ENCODE measurements around the gene TOMM7. TPM values are rescaled to one million over a fixed set of nuclear protein-coding genes. Genes with fewer than 3 reads are reported as not detected.

The TOMM7 gene
- total and polyA plus RNA-seq, 9 of the 15 experiments (the other 6 are each of a cell fraction or from before 2014, with no cell fraction given) = 283 to 1,717 (median 638) TPM

- peak; percentile 71; the same call in 1 of the 2 replicates for TF ChIP-seq ZNF766 (CRISPR knock-in tag; conservative IDR thresholded peaks at IDR 0.05)
- TF ChIP-seq NCOA2 (IDR thresholded peaks at IDR 0.05; ENCODE audit: partially characterized antibody in 2 of 2) = no peak
- no peak for TF ChIP-seq AFF4 (CRISPR knock-in tag; IDR thresholded peaks at IDR 0.05)
- no peak for TF ChIP-seq HDAC2 (IDR thresholded peaks at IDR 0.05)
- TF ChIP-seq KDM4B (IDR thresholded peaks at IDR 0.05; ENCODE audit: borderline replicate concordance in 2 of 2, low read depth in 1 of 2) = no peak
- no peak for TF ChIP-seq HLTF (IDR thresholded peaks at IDR 0.05)
- TF ChIP-seq PCBP1 (IDR thresholded peaks at IDR 0.05; ENCODE audit: low read depth, low read length, poor library complexity, severe bottlenecking) = no peak
- TF ChIP-seq SMAD3 (CRISPR knock-in tag; conservative IDR thresholded peaks at IDR 0.05) = no peak
- TF ChIP-seq ZMIZ1 (IDR thresholded peaks at IDR 0.05; ENCODE audit: low read depth in 2 of 2, low read length in 2 of 2) = 0 out of 4 replicates have a peak, but pooled peaks of 1 of the 2 experiments have one; percentile 15
- peak in 1 of 3 experiments; percentile 49; a peak in 2 of 6 replicates for TF ChIP-seq ZBTB11 (CRISPR knock-in tag; IDR thresholded peaks at IDR 0.05)
- no peak for TF ChIP-seq USF1 (CRISPR knock-in tag; IDR thresholded peaks at IDR 0.05)
- peak; percentile 96 for TF ChIP-seq ZBTB2 (IDR thresholded peaks at IDR 0.05)
- peak; percentile 94 for TF ChIP-seq RFX1 (IDR thresholded peaks at IDR 0.05)
Observed at GRCh38 chr7:22822486-22823141, at the start of gene TOMM7 (continued).

Measured in K562 (cell line).